H1 (cell line): ENCODE data around the gene RRP1B. TPM values are rescaled to one million over a fixed set of nuclear protein-coding genes. Genes with fewer than 3 reads are reported as not detected.

ENCODE experiments used
- BCL11A ChIP-seq, 2 experiments: IDR thresholded peaks; one replicate each; pipeline ENCODE4 v1.6.1; 2011; ENCODE audit warnings: low read depth in 2 of 2, low read length in 2 of 2, mild to moderate bottlenecking in 2 of 2
- CTCF ChIP-seq, 3 experiments: IDR thresholded peaks; 1 replicate in 2 of 3; 2 replicates in 1 of 3; pipeline versions ENCODE4 v1.5.1 to v1.6.1; 2011; ENCODE audit warnings: low read length in 3 of 3, mild to moderate bottlenecking in 3 of 3, inconsistent platforms in 2 of 3, low read depth in 1 of 3, moderate library complexity in 1 of 3; ENCODE audit not compliant: insufficient read depth in 1 of 3; ENCODE audit errors: control extremely low read depth in 1 of 3
- RAD21 ChIP-seq, 2 experiments: IDR thresholded peaks in 1 of 2; conservative IDR thresholded peaks in 1 of 2; 2 replicates each; pipeline ENCODE4 v1.6.1; 2011; ENCODE audit warnings: low read depth in 2 of 2, low read length in 2 of 2, improper control_type of control experiment in 1 of 2, inconsistent platforms in 1 of 2, mild to moderate bottlenecking in 1 of 2, moderate library complexity in 1 of 2
- RNF2 ChIP-seq: fragments of 200-900, 300-1000 bp; sonication (generic); IDR thresholded peaks from 2 replicates; pipeline ENCODE4 v1.7.1; 2016; ENCODE audit warnings: borderline replicate concordance, low read depth, mild to moderate bottlenecking, antibody characterized with exemption, low read length; ENCODE audit not compliant: poor library complexity, severe bottlenecking; ENCODE audit errors: missing control alignments
- SIX5 ChIP-seq: IDR thresholded peaks from 2 replicates; pipeline ENCODE4 v1.6.1; 2011; ENCODE audit warnings: mild to moderate bottlenecking, low read depth, low read length
- polyA plus RNA-seq, 7 experiments: library from polyadenylated mRNA; depleted of rRNA in 3 of 7; stranded (reverse) in 5 of 7; unstranded in 2 of 7; fragments of >200 nt in 5 of 7; fragments of 200-250 nt in 2 of 7; gene quantifications; 1 replicate in 5 of 7; 2 replicates in 1 of 7; 4 replicates in 1 of 7; pipeline versions ENCODE4 v1.2.1 to v1.2.3, GENCODE V29; 2011 to 2013; ENCODE audit warnings: missing spikeins in 2 of 7, mixed read lengths in 2 of 7
- total RNA-seq: library from RNA; stranded (reverse); fragmentation: NEBNext Ultra II Directional; extraction: Animal tissue kit (Norgen Biotek cat#: 25700); gene quantifications from 2 replicates; pipeline ENCODE4 v1.2.1, GENCODE V29; 2021
- TF ChIP-seq, protein P1 (sequence below): IDR thresholded peaks from 2 replicates; pipeline ENCODE4 v1.6.1; 2012; ENCODE audit warnings: inconsistent platforms

RRP1B gene
- total and polyA plus RNA-seq, 2 of the 8 experiments (the other 6 are each of a cell fraction or from before 2014, with no cell fraction given) = 25.8 to 97.3 TPM

GRCh38 chr21:43619856-43620255 is 39.5 kb upstream of the RRP1B start (continued):
- TF ChIP-seq CTCF (IDR thresholded peaks at IDR 0.05; ENCODE audit: control extremely low read depth in 1 of 3, insufficient read depth in 1 of 3, low read depth in 1 of 3, low read length in 3 of 3) (peak in 2 of 3 experiments; percentile 19 to 24; a peak in 2 of 4 replicates), RNF2 (no peak), BCL11A (IDR thresholded peaks at IDR 0.05; ENCODE audit: low read depth in 2 of 2, low read length in 2 of 2) (no peak), SIX5 (no peak), RAD21 (IDR thresholded peaks at IDR 0.05 in 1 of 2, conservative IDR thresholded peaks at IDR 0.05 in 1 of 2; ENCODE audit: low read depth in 2 of 2, low read length in 2 of 2) (peak; percentile 68 to 70)
- TF ChIP-seq, protein P1, sequence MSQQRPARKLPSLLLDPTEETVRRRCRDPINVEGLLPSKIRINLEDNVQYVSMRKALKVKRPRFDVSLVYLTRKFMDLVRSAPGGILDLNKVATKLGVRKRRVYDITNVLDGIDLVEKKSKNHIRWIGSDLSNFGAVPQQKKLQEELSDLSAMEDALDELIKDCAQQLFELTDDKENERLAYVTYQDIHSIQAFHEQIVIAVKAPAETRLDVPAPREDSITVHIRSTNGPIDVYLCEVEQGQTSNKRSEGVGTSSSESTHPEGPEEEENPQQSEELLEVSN = no peak
